Vagina (tissue), 2 donors: Measurements from ENCODE around the gene ASAP3.

ENCODE experiments used
- POLR2A ChIP-seq, 2 donors: fragments of 450-650 bp; IDR thresholded peaks; one replicate each; pipeline ENCODE4 v1.6.1; 2017; ENCODE audit warnings: antibody characterized with exemption in 2 of 2, mild to moderate bottlenecking in 2 of 2, moderate library complexity in 2 of 2
- POLR2AphosphoS5 ChIP-seq, 2 donors: sonication (generic); formaldehyde crosslinking; IDR thresholded peaks; one replicate each; pipeline ENCODE4 v1.9.0; 2017; ENCODE audit warnings: antibody characterized with exemption in 2 of 2, mild to moderate bottlenecking in 2 of 2, low read depth in 1 of 2; ENCODE audit not compliant: insufficient read depth in 1 of 2
- TF ChIP-seq, protein P1 (sequence below), 3 experiments: fragments of 450-650 bp in 2 of 3; fragments of 200-600 bp in 1 of 3; sonication (generic) in 1 of 3; IDR thresholded peaks; one replicate each; pipeline ENCODE4 v1.5.1; 2017 to 2019; ENCODE audit warnings: antibody characterized with exemption in 3 of 3, mild to moderate bottlenecking in 2 of 3, moderate library complexity in 2 of 3

DNA sequence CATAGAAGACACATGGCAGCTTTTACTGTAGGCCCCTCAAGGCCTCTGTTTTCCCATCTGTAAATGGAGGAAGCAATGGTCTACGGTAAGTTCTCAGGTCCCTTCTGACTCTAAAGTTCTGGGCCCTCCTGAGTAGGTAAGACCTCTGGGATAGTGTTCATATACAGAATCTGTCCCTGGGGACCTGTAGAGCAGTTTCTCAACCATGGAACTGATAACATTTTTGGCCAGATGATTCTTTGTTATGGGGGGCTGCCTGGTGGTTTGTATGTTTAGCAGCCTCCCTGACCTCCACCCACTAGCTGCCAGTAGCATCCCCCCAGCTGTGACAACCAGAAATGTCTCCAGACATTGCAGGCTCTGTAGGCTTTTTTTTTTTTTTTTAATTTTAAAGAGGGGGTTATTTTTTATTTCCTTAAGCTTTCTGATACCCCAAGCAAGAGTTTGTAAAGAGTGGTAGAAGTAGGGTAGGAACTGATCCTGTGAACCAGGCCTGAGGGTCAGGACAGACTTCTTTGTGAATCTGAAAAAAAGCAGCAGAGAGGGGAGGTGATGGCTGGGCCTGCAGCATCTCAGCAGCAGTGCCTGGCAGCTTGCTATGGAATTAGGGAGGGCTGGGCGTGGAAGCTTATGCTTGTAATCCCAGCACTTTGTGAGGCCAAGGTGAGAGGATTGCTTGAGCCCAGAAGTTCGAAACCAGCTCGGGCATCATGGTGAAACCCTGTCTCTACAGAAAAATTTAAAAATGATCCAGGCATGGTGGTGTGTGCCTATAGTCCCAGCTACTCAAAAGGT, 39.2 kb downstream of the ASAP3 start:
- TF ChIP-seq, protein P1, sequence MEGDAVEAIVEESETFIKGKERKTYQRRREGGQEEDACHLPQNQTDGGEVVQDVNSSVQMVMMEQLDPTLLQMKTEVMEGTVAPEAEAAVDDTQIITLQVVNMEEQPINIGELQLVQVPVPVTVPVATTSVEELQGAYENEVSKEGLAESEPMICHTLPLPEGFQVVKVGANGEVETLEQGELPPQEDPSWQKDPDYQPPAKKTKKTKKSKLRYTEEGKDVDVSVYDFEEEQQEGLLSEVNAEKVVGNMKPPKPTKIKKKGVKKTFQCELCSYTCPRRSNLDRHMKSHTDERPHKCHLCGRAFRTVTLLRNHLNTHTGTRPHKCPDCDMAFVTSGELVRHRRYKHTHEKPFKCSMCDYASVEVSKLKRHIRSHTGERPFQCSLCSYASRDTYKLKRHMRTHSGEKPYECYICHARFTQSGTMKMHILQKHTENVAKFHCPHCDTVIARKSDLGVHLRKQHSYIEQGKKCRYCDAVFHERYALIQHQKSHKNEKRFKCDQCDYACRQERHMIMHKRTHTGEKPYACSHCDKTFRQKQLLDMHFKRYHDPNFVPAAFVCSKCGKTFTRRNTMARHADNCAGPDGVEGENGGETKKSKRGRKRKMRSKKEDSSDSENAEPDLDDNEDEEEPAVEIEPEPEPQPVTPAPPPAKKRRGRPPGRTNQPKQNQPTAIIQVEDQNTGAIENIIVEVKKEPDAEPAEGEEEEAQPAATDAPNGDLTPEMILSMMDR (IDR thresholded peaks at IDR 0.05) = no peak
- TF ChIP-seq POLR2AphosphoS5 (IDR thresholded peaks at IDR 0.05; ENCODE audit: insufficient read depth in 1 of 2, low read depth in 1 of 2) (no peak), POLR2A (IDR thresholded peaks at IDR 0.05) (no peak)
